Activated naive CD4-positive, alpha-beta T cell treated with anti-CD3 and anti-CD28 coated beads, Interleukin-2, amount 10 ng/mL, durations not matched to agents 7 days and 5 days (primary cell): Measurements from ENCODE around the gene SPAG6.
"Not testable (repeated sequence)": the region's sequence is repeated elsewhere in the genome, so short reads cannot be mapped to it uniquely, and the experiment has no call there.

Experiments
- CTCF ChIA-PET: fragments of 350-600 bp; sonication (Branson Sonifier 250); formaldehyde crosslinking; loops from one replicate; lab custom pipeline; 2021; ENCODE audit warnings: antibody characterized with exemption; lab: Charles Lee
- DNase-seq: peaks from one replicate; pipeline ENCODE4 v3.0.0-alpha.2; 2020
- H3K27ac Mint-ChIP-seq: one replicate; pipeline ENCODE4 v1.8.0; 2021; ENCODE audit warnings: mild to moderate bottlenecking, moderate library complexity, mixed read lengths
- H3K27me3 Mint-ChIP-seq: one replicate; pipeline ENCODE4 v1.8.0; 2021; ENCODE audit warnings: mild to moderate bottlenecking, mixed read lengths
- H3K36me3 Mint-ChIP-seq: one replicate; pipeline ENCODE4 v1.8.0; 2021; ENCODE audit warnings: mixed read lengths
- H3K4me1 Mint-ChIP-seq: one replicate; pipeline ENCODE4 v1.8.0; 2021; ENCODE audit warnings: mixed read lengths
- H3K4me3 Mint-ChIP-seq: one replicate; pipeline ENCODE4 v1.8.0; 2021; ENCODE audit warnings: mild to moderate bottlenecking, moderate library complexity, mixed read lengths
- H3K9me3 Mint-ChIP-seq: one replicate; pipeline ENCODE4 v1.8.0; 2021; ENCODE audit warnings: mixed read lengths

The SPAG6 gene

DNA sequence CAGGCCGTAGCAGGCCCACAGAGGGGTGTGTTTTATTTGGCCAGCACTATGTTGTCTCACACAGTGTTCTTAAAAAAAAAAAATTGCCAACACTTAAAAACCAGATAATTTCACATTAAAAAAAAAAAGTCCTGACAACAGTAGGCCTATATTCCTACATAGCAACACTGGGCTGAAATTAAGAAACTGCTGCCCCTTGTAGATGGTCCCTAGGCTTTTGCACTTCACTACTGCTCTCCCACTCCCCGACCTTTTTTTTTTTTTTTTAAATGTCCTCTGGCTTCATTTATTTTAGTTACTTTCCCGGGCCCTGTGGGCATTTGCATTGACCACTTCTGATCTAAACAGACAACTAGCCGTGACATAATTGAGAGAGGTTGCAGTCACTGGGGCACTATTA lies 36.0 kb downstream of the SPAG6 start:
- Mint-ChIP-seq H3K27me3 (peaks cover 12% of the 10 kb centered on the region), H3K4me3 (no peak overlapping the region), H3K27ac (no peak overlapping the region), H3K4me1 (peaks cover 5% of the 10 kb centered on the region), H3K36me3 (no peaks in the 10 kb centered on the region), H3K9me3 (no peaks in the 10 kb centered on the region)
- no peak for DNase-seq
- CTCF ChIA-PET, result no interaction called here

DNA sequence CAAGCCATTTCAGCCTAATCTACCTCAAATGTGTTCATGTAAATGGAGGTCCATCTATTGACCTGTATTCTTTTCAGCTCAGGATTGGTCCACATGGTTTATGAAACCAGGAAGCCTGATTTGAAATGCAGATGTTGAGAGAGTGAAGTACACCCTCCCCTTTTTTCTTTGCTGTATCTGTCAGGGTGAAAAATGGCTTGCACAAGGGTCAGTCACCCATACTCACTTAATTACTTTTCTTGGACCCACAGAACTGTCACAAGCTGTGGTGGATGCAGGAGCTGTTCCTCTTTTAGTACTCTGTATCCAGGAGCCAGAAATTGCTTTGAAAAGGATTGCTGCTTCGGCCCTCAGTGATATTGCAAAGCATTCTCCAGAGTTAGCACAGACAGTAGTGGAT lies 41.2 kb downstream of the SPAG6 start:
- DNase-seq, result no peak
- no peak overlapping the region for H3K4me3 Mint-ChIP-seq
- H3K4me1 Mint-ChIP-seq, result no peaks in the 10 kb centered on the region
- no peaks in the 10 kb centered on the region for H3K9me3 Mint-ChIP-seq
- no peaks in the 10 kb centered on the region for H3K36me3 Mint-ChIP-seq
- CTCF ChIA-PET, result no interaction called here
- peaks cover 7% of the 10 kb centered on the region for H3K27me3 Mint-ChIP-seq
- H3K27ac Mint-ChIP-seq, result no peak overlapping the region

DNA sequence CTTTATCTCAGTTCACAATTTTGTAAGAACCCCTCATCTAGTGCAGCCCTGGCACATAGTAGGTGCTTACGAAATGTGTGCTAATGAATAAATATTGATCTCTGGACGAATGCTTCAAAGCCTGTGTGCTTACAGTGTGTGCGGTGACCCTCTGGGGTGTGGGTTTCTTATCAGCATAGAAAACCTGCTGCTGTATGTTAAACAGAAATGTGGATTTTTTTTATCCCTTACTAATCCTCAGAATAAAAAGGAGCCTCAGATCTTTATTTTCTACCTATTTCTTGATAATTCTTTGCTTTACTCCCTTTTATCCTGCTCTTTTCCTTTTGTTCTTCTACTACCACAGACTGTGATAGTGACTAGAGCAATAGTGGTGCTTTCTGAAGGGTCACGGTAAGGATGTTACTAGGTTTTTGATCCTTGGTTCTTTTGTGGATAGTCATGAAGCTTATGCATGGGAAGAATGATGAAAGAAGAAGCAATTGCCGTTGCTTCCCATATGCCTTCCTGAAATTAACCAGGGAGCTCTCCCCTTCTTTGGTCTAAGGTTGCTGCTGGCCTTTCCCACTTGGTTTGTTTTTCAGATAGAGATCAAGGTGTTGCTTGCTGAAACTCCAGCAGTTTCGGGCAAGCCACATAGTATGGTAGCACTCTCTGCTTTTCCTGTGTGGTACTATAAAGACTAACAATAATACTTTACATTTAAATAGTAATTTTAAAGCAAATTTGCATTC lies 44.7 kb downstream of the SPAG6 start:
- CTCF ChIA-PET, result no interaction called here
- H3K9me3 Mint-ChIP-seq, result no peaks in the 10 kb centered on the region
- no peak for DNase-seq
- H3K27me3 Mint-ChIP-seq, result peaks cover 7% of the 10 kb centered on the region
- H3K27ac Mint-ChIP-seq, result no peak overlapping the region
- H3K36me3 Mint-ChIP-seq, result no peaks in the 10 kb centered on the region
- H3K4me3 Mint-ChIP-seq, result no peak overlapping the region
- no peaks in the 10 kb centered on the region for H3K4me1 Mint-ChIP-seq

DNA sequence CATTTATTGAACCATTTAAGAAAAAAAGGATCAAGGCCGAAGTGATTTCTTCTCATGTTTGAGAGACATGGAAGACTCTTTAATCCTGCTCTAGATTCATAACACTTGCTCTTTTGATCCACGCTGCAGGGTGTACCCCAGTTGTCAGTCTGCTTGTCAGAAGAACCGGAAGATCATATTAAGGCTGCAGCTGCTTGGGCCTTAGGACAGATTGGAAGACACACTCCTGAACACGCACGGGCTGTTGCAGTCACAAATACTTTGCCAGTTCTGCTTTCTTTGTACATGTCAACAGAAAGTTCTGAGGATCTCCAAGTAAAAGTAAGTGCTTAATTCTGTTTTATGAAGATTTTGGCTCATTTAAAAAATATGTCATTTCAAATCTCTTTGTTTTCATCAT lies 46.3 kb downstream of the SPAG6 start:
- no peaks in the 10 kb centered on the region for H3K36me3 Mint-ChIP-seq
- no peaks in the 10 kb centered on the region for H3K9me3 Mint-ChIP-seq
- CTCF ChIA-PET, result no interaction called here
- no peaks in the 10 kb centered on the region for H3K4me1 Mint-ChIP-seq
- DNase-seq, result no peak
- H3K27me3 Mint-ChIP-seq, result peaks cover 15% of the 10 kb centered on the region
- no peak overlapping the region for H3K4me3 Mint-ChIP-seq
- no peak overlapping the region for H3K27ac Mint-ChIP-seq

DNA sequence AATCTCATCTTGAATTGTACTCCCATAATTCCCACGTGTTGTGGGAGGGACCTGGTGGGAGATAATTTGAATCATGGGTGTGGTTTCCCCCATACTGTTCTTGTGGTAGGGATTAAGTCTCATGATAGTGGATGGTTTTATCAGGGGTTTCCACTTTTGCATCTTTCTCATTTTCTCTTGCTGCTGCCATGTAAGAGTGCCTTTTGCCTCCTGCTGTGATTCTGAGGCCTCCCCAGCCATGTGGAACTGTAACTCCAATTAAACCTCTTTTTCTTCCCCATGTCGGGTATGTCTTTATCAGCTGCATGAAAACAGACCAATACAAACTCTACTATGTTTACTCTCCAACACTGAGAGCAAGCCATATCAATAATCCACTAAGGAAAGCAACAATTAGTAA lies 50.9 kb downstream of the SPAG6 start:
- H3K4me1 Mint-ChIP-seq, H3K9me3 Mint-ChIP-seq, H3K36me3 Mint-ChIP-seq, H3K4me3 Mint-ChIP-seq, H3K27ac Mint-ChIP-seq, DNase-seq, CTCF ChIA-PET: not testable (repeated sequence)
- peaks cover 15% of the 10 kb centered on the region for H3K27me3 Mint-ChIP-seq

DNA sequence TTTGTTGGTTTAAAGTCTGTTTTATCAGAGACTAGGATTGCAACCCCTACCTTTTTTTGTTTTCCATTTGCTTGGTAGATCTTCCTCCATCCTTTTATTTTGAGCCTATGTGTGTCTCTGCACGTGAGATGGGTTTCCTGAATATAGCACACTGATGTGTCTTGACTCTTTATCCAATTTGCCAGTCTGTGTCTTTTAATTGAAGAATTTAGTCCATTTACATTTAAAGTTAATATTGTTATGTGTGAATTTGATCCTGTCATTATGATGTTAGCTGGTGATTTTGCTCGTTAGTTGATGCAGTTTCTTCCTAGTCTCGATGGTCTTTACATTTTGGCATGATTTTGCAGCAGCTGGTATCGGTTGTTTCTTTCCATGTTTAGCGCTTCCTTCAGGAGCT lies 61.6 kb downstream of the SPAG6 start:
- H3K4me1 Mint-ChIP-seq, H3K27ac Mint-ChIP-seq, DNase-seq, H3K4me3 Mint-ChIP-seq, H3K9me3 Mint-ChIP-seq, H3K36me3 Mint-ChIP-seq, CTCF ChIA-PET: not testable (repeated sequence)
- H3K27me3 Mint-ChIP-seq, result peaks cover 12% of the 10 kb centered on the region

DNA sequence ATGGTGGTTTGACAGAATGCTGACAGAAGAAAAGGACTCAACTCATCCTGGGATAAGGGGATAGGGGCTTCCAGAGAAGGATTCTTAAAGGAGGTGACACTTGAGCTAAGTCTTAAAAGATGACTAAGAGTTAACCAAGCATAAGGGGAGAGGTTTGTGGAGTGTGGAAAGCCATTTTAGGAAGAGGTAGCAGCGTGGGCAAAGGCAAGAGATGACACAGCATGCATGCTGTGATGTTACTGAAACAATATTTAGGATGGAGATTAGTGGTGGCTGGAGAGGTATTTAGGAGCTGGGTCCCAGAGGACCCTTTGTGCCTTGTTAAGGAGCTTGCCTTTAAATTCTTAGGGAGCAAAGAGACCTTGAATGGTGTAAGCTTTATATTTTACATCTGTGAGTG lies 65.1 kb downstream of the SPAG6 start:
- Mint-ChIP-seq H3K36me3 (no peaks in the 10 kb centered on the region), H3K4me1 (no peaks in the 10 kb centered on the region), H3K27me3 (peaks cover 12% of the 10 kb centered on the region), H3K4me3 (no peak overlapping the region), H3K27ac (no peak overlapping the region), H3K9me3 (no peaks in the 10 kb centered on the region)
- DNase-seq, result no peak
- CTCF ChIA-PET, result no interaction called here

DNA sequence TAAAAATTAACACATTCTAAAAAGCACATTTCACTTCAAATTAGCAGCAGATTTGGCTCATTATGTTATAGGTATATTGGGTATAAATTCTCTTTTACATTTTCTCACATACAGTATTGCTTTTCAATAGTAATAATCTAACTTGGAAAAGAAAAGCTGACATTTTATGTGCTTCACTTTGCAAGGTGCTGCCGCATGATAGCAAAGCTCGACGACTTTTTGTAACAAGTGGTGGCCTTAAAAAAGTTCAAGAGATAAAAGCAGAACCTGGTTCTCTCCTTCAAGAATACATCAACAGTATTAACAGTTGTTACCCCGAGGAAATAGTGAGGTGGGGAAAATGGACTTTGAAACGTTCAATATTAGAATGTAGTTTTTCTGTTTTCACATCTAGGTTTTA lies 65.5 kb downstream of the SPAG6 start:
- no peak overlapping the region for H3K4me3 Mint-ChIP-seq
- CTCF ChIA-PET, result no interaction called here
- H3K36me3 Mint-ChIP-seq, result no peaks in the 10 kb centered on the region
- no peak for DNase-seq
- peaks cover 12% of the 10 kb centered on the region for H3K27me3 Mint-ChIP-seq
- H3K27ac Mint-ChIP-seq, result no peak overlapping the region
- H3K4me1 Mint-ChIP-seq, result no peaks in the 10 kb centered on the region
- H3K9me3 Mint-ChIP-seq, result no peaks in the 10 kb centered on the region

DNA sequence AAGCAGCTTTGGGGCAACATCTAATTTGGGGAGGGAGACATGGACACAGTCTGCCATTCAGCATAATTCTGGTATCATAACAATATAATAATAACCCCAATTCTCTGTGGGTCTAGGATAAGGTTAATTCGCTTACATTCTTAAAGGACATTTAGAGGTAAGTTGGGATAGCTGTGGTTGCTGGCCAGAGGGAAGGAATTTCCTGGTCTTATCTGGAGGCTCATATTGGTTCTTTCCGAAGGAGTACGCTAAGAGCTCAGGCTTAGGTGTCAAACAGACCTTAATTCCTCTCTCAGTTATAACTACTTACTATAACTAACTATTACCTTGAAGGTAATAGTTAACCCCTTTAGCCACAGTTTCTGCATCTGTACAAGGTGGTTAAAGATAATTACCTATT lies 68.8 kb downstream of the SPAG6 start:
- CTCF ChIA-PET, result no interaction called here
- Mint-ChIP-seq H3K4me3 (no peak overlapping the region), H3K36me3 (no peaks in the 10 kb centered on the region), H3K4me1 (no peaks in the 10 kb centered on the region), H3K9me3 (no peaks in the 10 kb centered on the region), H3K27me3 (peaks cover 8% of the 10 kb centered on the region), H3K27ac (no peak overlapping the region)
- no peak for DNase-seq

DNA sequence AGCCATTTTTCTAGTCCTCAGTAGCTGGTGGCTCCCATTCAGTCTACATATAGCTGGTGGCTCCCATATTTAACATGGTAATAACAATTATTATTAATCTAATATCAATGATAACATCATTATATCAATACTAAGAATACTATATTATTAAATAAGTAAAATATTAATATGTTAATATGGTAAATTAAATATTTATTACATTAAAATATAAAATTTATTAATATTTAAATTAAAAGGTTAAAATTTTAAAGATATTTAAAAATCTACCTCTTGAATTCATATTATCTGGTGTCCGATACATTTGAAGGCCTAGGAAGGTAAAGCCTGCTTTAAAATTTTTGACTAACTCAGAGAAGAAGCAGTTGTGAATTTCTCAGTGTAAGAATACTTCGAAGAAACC lies 69.8 kb downstream of the SPAG6 start:
- H3K4me1 Mint-ChIP-seq, result no peaks in the 10 kb centered on the region
- no peaks in the 10 kb centered on the region for H3K9me3 Mint-ChIP-seq
- no peaks in the 10 kb centered on the region for H3K27me3 Mint-ChIP-seq
- H3K4me3 Mint-ChIP-seq, result no peak overlapping the region
- no peak overlapping the region for H3K27ac Mint-ChIP-seq
- CTCF ChIA-PET, result no interaction called here
- H3K36me3 Mint-ChIP-seq, result no peaks in the 10 kb centered on the region
- no peak for DNase-seq

DNA sequence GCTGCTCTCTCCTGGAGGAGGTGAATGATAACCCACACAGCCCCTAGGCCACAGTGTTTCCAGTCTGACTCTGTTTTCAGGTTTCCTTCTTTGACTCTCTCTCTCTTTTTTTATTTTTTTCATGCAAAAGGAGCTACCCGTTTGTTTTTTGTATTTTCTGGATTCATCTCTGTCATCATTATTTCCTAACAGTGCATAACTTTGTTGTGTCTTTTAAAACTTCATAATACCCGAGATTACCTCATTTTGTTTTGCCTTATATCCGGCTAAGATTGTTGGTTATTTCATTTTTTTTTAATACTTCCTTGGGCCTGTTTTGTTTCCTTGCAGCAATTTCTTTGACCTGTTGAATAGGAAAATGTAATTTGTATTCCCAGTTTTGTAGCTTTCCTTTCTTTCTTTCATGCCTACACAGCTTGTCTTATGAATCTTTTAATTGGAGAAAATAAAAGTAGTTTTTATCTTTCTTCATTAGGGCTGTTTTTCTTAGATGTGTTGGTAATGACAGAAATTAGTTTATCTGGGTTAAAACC lies 72.5 kb downstream of the SPAG6 start:
- Mint-ChIP-seq H3K4me3 (no peak overlapping the region), H3K9me3 (no peaks in the 10 kb centered on the region), H3K4me1 (no peaks in the 10 kb centered on the region), H3K27me3 (no peaks in the 10 kb centered on the region), H3K36me3 (no peaks in the 10 kb centered on the region), H3K27ac (no peak overlapping the region)
- no peak for DNase-seq
- CTCF ChIA-PET, result interaction anchor here (0.6 to 1.0 kb wide), 2 partner anchors 48 to 424 kb away, joined by 3 to 4 read pairs; no protein-coding TSS in a partner anchor

DNA sequence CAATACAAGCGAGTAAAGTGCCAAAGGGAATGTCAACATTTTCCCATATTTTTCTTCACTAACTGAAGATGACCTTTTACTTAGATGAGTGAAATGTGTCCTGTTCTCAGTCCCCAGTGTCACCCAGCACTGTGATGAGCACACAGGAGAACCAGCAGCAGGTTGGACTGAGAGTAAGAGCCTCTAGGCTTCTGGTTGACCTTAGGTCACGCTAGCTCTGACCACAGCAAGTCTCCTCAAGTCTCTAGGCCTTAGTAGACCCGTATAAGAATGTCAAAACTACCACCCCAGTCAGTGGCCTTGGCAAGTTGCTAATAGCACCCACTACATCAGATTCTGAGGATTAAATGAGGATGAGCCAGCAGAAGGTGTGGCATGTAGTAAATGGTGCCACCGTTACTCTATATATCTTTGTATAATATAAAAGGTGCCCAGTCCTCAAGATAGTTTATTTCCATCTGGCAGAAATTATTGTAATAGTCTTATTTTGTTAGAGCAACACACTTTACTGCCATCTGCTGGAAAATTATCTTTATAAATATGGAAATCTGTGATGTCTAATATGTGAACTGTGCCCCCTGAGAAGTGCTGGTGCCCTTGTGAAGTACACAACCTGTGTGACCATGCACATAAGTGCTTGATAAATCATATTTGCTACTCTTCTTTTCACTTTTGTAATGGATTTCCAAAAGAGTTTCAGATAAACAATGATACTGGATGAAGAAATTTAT lies 75.7 kb downstream of the SPAG6 start:
- no peaks in the 10 kb centered on the region for H3K9me3 Mint-ChIP-seq
- CTCF ChIA-PET, result no interaction called here
- DNase-seq, result no peak
- H3K27me3 Mint-ChIP-seq, result peaks cover 4% of the 10 kb centered on the region
- H3K4me1 Mint-ChIP-seq, result no peaks in the 10 kb centered on the region
- no peak overlapping the region for H3K4me3 Mint-ChIP-seq
- no peak overlapping the region for H3K27ac Mint-ChIP-seq
- no peaks in the 10 kb centered on the region for H3K36me3 Mint-ChIP-seq

DNA sequence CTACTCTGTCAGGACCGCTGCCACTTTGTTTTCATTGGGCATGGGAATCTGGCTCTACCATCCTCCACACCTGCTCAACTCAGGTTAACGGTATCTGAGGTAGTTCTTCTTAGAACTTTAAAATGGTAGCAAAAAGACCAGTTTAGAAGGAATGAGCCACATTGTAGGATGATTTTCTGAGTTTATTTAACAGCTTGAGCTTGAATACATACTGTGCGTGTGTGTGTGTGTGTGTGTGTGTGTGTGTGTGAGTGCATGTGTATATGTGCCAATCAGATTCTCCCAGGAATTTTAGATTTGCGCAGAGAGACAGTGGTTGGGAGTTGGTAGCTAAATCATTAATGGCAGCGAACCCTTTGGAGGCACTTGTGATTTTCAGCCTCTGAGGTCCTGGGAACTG lies 81.4 kb downstream of the SPAG6 start:
- Mint-ChIP-seq H3K4me1 (peaks cover 3% of the 10 kb centered on the region), H3K4me3 (no peak overlapping the region), H3K27ac (no peak overlapping the region), H3K9me3 (no peaks in the 10 kb centered on the region), H3K36me3 (no peaks in the 10 kb centered on the region), H3K27me3 (peaks cover 33% of the 10 kb centered on the region)
- no peak for DNase-seq
- CTCF ChIA-PET, result no interaction called here

DNA sequence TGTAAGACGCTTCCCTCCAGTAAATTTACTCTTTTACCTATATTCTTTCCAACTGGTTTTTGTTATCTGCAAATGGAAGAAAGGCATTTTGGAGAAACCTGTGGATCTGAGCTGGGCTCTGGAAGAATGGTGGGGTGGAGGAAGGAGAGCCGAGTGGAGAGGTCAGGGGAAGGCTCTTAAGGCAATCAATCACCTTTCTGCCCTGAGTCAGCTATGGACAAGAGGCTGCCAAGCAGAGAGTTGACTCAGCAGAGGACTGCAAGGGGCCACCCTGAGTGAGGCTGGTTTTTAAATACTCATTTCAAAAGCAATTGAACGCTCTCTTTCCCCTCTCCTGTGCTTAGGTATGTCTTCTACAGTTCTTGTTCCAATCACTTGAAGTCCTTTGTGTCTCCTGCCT lies 81.8 kb downstream of the SPAG6 start:
- Mint-ChIP-seq H3K4me3 (no peak overlapping the region), H3K36me3 (no peaks in the 10 kb centered on the region), H3K9me3 (no peaks in the 10 kb centered on the region), H3K27me3 (peaks cover 33% of the 10 kb centered on the region), H3K27ac (no peak overlapping the region), H3K4me1 (peaks cover 3% of the 10 kb centered on the region)
- CTCF ChIA-PET, result no interaction called here
- no peak for DNase-seq
